Keratinocyte (primary cell): ENCODE measurements around the gene DGKI. TPM values are rescaled to one million over a fixed set of nuclear protein-coding genes. Genes with fewer than 3 reads are reported as not detected.
A peak's percentile ranks its signal among the peaks of the same experiment; 100 is the strongest.

ENCODE experiments used
- DNase-seq: peaks from one replicate; pipeline ENCODE4 v3.0.0-alpha.2; 2011; ENCODE audit warnings: low read depth, missing footprints, low spot score
- FAIRE-seq: peaks from 2 replicates; lab custom pipeline; 2011; peaks lifted over from hg19 to GRCh38; lab: Jason Lieb, UNC
- H2AFZ ChIP-seq: 2 replicates; pipeline ENCODE4 v1.6.0; 2012; ENCODE audit warnings: low read length, control low read depth, inconsistent platforms; ENCODE audit not compliant: control insufficient read depth
- H3K27ac ChIP-seq: 2 replicates; pipeline ENCODE4 v1.5.1; 2011; ENCODE audit warnings: low read length; ENCODE audit not compliant: control insufficient read depth, insufficient read depth
- H3K27me3 ChIP-seq: 3 replicates; pipeline ENCODE4 v1.6.0; 2011; ENCODE audit warnings: low read length; ENCODE audit not compliant: control insufficient read depth, insufficient read depth; ENCODE audit errors: extremely low read depth
- H3K36me3 ChIP-seq, 2 experiments: 2 replicates in 1 of 2; 3 replicates in 1 of 2; pipeline ENCODE4 v1.5.1; 2011; ENCODE audit warnings: low read length in 2 of 2, mild to moderate bottlenecking in 1 of 2; ENCODE audit not compliant: control insufficient read depth in 2 of 2, insufficient read depth in 2 of 2; ENCODE audit errors: extremely low read depth in 1 of 2
- H3K4me1 ChIP-seq: 3 replicates; pipeline ENCODE4 v1.5.1; 2011; ENCODE audit warnings: low read length; ENCODE audit not compliant: control insufficient read depth, insufficient read depth; ENCODE audit errors: extremely low read depth
- H3K4me2 ChIP-seq: 3 replicates; pipeline ENCODE4 v1.6.0; 2011; ENCODE audit warnings: low read depth, low read length; ENCODE audit not compliant: control insufficient read depth, insufficient read depth; ENCODE audit errors: extremely low read depth
- H3K4me3 ChIP-seq, 3 experiments: fragments of 200-600 bp in 1 of 3; sonication (generic) in 1 of 3; 2 replicates in 2 of 3; 3 replicates in 1 of 3; pipeline ENCODE4 v1.5.1; 2011 to 2016; ENCODE audit warnings: low read length in 3 of 3, mild to moderate bottlenecking in 3 of 3, control low read depth in 2 of 3, inconsistent platforms in 1 of 3, low read depth in 1 of 3, mixed read lengths in 1 of 3, mixed run types in 1 of 3, moderate library complexity in 1 of 3; ENCODE audit not compliant: control insufficient read depth in 2 of 3, insufficient read depth in 2 of 3; ENCODE audit errors: extremely low read depth in 1 of 3
- H3K79me2 ChIP-seq: 2 replicates; pipeline ENCODE4 v1.6.0; 2012; ENCODE audit warnings: low read length; ENCODE audit not compliant: control insufficient read depth, insufficient read depth
- H3K9ac ChIP-seq: 3 replicates; pipeline ENCODE4 v1.6.0; 2011; ENCODE audit warnings: low read length; ENCODE audit not compliant: control insufficient read depth, insufficient read depth; ENCODE audit errors: extremely low read depth
- H3K9me1 ChIP-seq: 3 replicates; pipeline ENCODE4 v1.6.0; 2011; ENCODE audit warnings: low read length; ENCODE audit not compliant: control insufficient read depth, insufficient read depth; ENCODE audit errors: extremely low read depth
- H3K9me3 ChIP-seq: 2 replicates; pipeline ENCODE4 v1.5.1; 2012; ENCODE audit warnings: low read depth, low read length; ENCODE audit not compliant: control insufficient read depth
- H4K20me1 ChIP-seq: 3 replicates; pipeline ENCODE4 v1.6.0; 2011; ENCODE audit warnings: low read length; ENCODE audit not compliant: control insufficient read depth, insufficient read depth; ENCODE audit errors: extremely low read depth
- CTCF ChIP-seq, 3 experiments: IDR thresholded peaks in 1 of 3; conservative IDR thresholded peaks in 1 of 3; optimal IDR thresholded peaks in 1 of 3; 2 replicates in 2 of 3; 3 replicates in 1 of 3; pipeline versions ENCODE3 to v1.5.1; 2011; ENCODE audit warnings: low read length in 3 of 3, mild to moderate bottlenecking in 3 of 3, moderate library complexity in 2 of 3, control low read depth in 1 of 3, inconsistent platforms in 1 of 3; ENCODE audit not compliant: insufficient read depth in 2 of 3; ENCODE audit errors: extremely low read depth in 1 of 3
- EZH2 ChIP-seq: IDR thresholded peaks from one replicate; pipeline ENCODE4 v1.6.1; 2012; ENCODE audit warnings: inconsistent platforms, mild to moderate bottlenecking, low read length, moderate library complexity
- dilution Hi-C: fragments of 300-500 bp; cut with MboI; formaldehyde crosslinking; loops from one replicate; pipeline ENCODE4 v1.7.0; 2020; ENCODE audit warnings: low sequenced_read_pairs; ENCODE audit not compliant: extremely low pct_ligation_motif_present
- polyA plus RNA-seq, 5 experiments: library from polyadenylated mRNA; depleted of rRNA in 3 of 5; stranded (reverse) in 3 of 5; stranded (forward) in 1 of 5; unstranded in 1 of 5; fragments of >200 nt; gene quantifications; 1 replicate in 1 of 5; 2 replicates in 3 of 5; 3 replicates in 1 of 5; pipeline versions ENCODE4 v1.2.1 to v1.2.3, GENCODE V29; 2011 to 2012; ENCODE audit warnings: missing spikeins in 2 of 5, low read depth in 1 of 5, low replicate concordance in 1 of 5

The DGKI gene
- polyA plus RNA-seq, 1 donor (not counting 4 experiments of a cell fraction or from before 2014, with no cell fraction given), result 0.14 TPM

GRCh38 chr7:137474540-137475026, 372.2 kb downstream of the DGKI start:
- no peak for DNase-seq
- FAIRE-seq, result no peak
- no peaks in the 10 kb centered on the region for H3K4me1 ChIP-seq
- no peak for TF ChIP-seq CTCF (optimal IDR thresholded peaks at IDR 0.05 in 1 of 3, IDR thresholded peaks at IDR 0.05 in 1 of 3, conservative IDR thresholded peaks at IDR 0.05 in 1 of 3; ENCODE audit: extremely low read depth in 1 of 3, insufficient read depth in 2 of 3, low read length in 3 of 3)
- TF ChIP-seq EZH2, result no peak
- no peaks in the 10 kb centered on the region for H3K9me3 ChIP-seq
- no peaks in the 10 kb centered on the region for H3K9me1 ChIP-seq
- H3K4me2 ChIP-seq, result no peak overlapping the region
- no peak overlapping the region for H2AFZ ChIP-seq
- H3K27ac ChIP-seq, result no peak overlapping the region
- dilution Hi-C loops, result no loop called here
- no peaks in the 10 kb centered on the region for H4K20me1 ChIP-seq
- no peaks in the 10 kb centered on the region for H3K36me3 ChIP-seq
- H3K27me3 ChIP-seq, result no peaks in the 10 kb centered on the region
- no peaks in the 10 kb centered on the region for H3K79me2 ChIP-seq
- H3K9ac ChIP-seq, result no peak overlapping the region
- H3K4me3 ChIP-seq, result no peak overlapping the region

DNA sequence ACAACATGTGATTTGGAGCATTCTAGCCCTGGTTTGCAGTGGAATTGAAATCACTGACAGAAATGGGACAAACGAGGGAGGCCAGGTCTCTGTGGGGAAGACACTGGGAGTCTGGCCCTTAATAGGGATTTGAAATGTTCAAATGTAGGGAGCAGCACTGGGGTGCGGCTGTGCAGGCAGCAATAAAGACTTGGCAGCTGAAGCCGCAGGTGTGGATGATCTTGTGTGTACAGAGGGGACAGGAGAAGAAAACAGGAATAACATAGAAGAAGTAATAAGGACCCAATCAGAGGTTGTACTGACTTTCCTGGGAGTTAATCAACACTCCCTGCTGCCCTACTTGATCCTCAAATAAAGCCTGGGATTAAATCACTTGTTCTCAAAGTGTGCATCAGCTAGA, 375.6 kb downstream of the DGKI start:
- Histone ChIP-seq H3K4me2 (no peak overlapping the region), H4K20me1 (no peaks in the 10 kb centered on the region), H3K4me3 (no peak overlapping the region), H3K36me3 (no peaks in the 10 kb centered on the region), H3K27ac (no peak overlapping the region), H3K9me3 (no peaks in the 10 kb centered on the region), H2AFZ (peak overlapping the region; percentile 26), H3K79me2 (no peaks in the 10 kb centered on the region), H3K4me1 (no peaks in the 10 kb centered on the region), H3K9ac (no peak overlapping the region), H3K9me1 (no peaks in the 10 kb centered on the region), H3K27me3 (no peaks in the 10 kb centered on the region)
- FAIRE-seq, result no peak
- no peak for TF ChIP-seq EZH2
- TF ChIP-seq CTCF (optimal IDR thresholded peaks at IDR 0.05 in 1 of 3, IDR thresholded peaks at IDR 0.05 in 1 of 3, conservative IDR thresholded peaks at IDR 0.05 in 1 of 3; ENCODE audit: extremely low read depth in 1 of 3, insufficient read depth in 2 of 3, low read length in 3 of 3), result no peak
- dilution Hi-C loops, result no loop called here
- no peak for DNase-seq
